ENCODE measurements around the gene GDF7. TPM values are rescaled to one million over a fixed set of nuclear protein-coding genes. Genes with fewer than 3 reads are reported as not detected.

GDF7 gene
- total RNA-seq, 6 experiments from 2014 or later, result 0.95 to 5.0 (median 2.9) TPM

DNA sequence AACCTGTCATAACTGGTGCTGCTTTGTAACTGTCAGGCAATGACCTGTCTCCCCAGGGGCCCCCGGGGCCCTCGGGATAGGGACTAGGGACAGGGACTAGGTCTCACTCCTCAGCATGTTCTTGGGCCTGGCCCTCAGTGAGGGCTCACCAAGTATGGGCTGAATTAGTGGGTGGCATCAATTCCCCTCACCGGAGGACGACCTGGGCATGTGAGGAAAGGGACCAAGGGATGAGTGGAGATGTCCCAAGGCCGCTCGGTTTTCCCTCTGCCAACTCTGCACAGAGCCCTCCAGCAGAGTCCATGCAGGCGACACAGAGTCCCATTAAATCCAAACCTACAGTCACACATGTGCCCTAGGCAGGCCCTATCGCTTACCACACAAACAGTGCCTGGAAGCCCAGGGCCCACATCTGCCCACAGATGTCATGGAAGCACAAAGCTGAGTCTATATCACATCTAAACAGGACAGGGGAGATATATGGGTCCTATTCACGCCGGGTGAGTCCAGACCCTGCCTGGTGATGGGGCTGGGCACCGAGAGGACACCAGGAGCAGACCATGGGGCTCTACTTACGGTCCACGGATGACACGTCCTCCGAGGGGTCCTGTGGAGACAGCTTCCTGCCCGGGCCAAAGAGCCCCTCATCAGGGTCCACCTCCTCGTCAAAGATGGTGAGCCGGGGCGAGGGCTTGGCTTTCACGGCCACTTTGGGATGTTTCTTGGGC, 42.6 kb upstream of the GDF7 start:
- no peak for ATAC-seq
- DNase-seq, result peak; percentile 8 to 41 (median 39)
- H3K9me3 ChIP-seq, result no peaks in the 10 kb centered on the region
- peaks cover 0 to 32% (median 3%) of the 10 kb centered on the region in 4 donors for H3K36me3 ChIP-seq
- intact Hi-C loops (cut with DNase I), result no loop called here
- no peaks in the 10 kb centered on the region for H3K27me3 ChIP-seq
- TF ChIP-seq POLR2A (IDR thresholded peaks at IDR 0.05), result no peak
- TF ChIP-seq, protein P1, sequence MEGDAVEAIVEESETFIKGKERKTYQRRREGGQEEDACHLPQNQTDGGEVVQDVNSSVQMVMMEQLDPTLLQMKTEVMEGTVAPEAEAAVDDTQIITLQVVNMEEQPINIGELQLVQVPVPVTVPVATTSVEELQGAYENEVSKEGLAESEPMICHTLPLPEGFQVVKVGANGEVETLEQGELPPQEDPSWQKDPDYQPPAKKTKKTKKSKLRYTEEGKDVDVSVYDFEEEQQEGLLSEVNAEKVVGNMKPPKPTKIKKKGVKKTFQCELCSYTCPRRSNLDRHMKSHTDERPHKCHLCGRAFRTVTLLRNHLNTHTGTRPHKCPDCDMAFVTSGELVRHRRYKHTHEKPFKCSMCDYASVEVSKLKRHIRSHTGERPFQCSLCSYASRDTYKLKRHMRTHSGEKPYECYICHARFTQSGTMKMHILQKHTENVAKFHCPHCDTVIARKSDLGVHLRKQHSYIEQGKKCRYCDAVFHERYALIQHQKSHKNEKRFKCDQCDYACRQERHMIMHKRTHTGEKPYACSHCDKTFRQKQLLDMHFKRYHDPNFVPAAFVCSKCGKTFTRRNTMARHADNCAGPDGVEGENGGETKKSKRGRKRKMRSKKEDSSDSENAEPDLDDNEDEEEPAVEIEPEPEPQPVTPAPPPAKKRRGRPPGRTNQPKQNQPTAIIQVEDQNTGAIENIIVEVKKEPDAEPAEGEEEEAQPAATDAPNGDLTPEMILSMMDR (IDR thresholded peaks at IDR 0.05), result no peak
- no peak overlapping the region for H3K27ac ChIP-seq
- H3K4me1 ChIP-seq, result peaks cover 0 to 4% (median 0%) of the 10 kb centered on the region in 4 donors
- no peak overlapping the region for H3K4me3 ChIP-seq
- WGBS (ENCODE audit: insufficient coverage, low coverage, low lambda C conversion rate, missing lambda C conversion rate), result 79% methylated on average over 3 of the region's 20 CpGs

DNA sequence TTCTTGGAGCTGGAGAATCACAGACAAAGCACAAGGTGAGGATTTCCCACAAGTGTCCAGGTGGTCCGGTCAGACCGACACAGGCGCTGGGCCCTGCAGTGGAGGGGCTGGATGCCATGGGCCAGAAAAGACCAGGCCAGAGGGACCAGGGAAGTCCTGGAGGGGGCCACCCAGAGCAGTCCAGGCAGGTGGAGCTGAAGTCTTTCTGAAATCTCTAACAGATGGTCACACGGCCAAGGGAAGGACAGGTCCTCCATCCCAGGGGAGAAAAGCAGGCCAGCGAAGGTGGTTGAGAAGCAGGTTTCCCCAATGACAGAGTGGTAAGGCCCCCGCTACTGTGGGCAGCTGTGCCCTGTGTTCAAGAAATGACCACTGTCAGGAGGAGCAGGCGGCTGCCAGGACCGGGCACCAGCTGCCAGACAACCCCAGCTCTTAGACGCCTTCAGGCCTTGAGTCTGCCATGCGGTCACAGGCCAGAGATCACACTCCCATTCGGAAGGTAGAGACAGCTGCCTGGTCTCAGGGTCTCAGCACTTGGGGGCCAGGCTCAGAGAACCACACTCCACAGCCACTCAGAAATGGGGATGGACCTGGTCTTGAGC, 42.0 kb upstream of the GDF7 start:
- Histone ChIP-seq H3K4me3 (no peak overlapping the region), H3K27ac (peak overlapping the region; percentile 0 to 33 (median 28)), H3K36me3 (peaks cover 0 to 32% (median 3%) of the 10 kb centered on the region in 4 donors), H3K9me3 (no peaks in the 10 kb centered on the region), H3K27me3 (no peaks in the 10 kb centered on the region), H3K4me1 (peaks cover 0 to 4% (median 0%) of the 10 kb centered on the region in 4 donors)
- DNase-seq (peak; percentile 11 to 40 (median 38)), ATAC-seq (no peak)
- TF ChIP-seq POLR2A (IDR thresholded peaks at IDR 0.05), result no peak
- TF ChIP-seq, protein P1 (IDR thresholded peaks at IDR 0.05), result no peak
- intact Hi-C loops (cut with DNase I), result no loop called here
- no CpG with 5 or more reads among the region's 11 CpGs for WGBS (ENCODE audit: insufficient coverage, low coverage, low lambda C conversion rate, missing lambda C conversion rate)

DNA sequence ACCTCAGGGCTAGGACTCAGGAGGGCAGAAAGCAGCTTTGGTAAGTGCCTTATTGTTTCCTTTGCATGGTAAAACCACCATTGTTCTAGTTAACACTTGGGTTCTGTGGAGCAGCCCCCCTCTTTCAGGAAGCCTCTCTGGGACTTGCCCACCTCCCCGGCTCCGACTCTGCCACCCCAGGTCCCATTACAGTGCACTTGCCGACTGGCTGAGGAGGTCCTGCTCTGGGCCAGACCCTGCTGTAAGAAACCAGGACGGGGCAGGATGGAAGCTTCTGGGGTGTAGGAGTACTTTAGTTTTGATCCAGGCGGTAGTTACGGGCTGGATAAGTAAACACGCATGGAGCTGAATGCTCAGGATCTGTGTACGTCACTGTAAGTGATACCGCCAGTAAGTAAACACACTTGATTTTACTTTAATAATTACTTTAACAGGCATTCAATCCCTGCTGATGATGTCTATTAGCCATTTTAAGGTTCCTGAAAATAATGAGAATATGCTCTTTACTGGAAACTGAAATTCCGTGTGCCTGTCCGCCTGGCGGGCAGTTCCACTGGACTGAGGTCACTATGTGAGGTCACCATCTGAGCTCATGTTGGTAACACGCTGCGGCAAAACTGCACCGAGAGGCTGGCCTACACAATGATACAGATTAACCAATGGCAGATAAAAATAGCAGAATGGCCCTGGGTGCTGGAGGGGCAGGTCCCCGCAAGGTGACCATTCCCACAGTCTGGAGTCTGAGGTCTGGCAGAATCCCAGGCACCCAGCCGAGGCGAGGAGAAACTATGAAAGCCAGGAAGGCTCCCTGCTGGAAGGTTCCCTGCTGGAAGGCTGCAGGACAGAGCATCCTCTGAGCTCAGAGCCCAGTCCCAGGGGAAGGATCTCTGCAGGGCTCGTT, 41.2 kb upstream of the GDF7 start:
- no peak for TF ChIP-seq POLR2A (IDR thresholded peaks at IDR 0.05)
- TF ChIP-seq, protein P1 (IDR thresholded peaks at IDR 0.05), result peak in 3 of 4 donors; percentile 4 to 31 (median 13)
- Histone ChIP-seq H3K36me3 (peaks cover 0 to 32% (median 2%) of the 10 kb centered on the region in 4 donors), H3K27ac (peak overlapping the region; percentile 0 to 33 (median 28)), H3K4me3 (no peak overlapping the region), H3K27me3 (no peaks in the 10 kb centered on the region), H3K4me1 (peaks cover 0 to 4% (median 0%) of the 10 kb centered on the region in 4 donors), H3K9me3 (no peaks in the 10 kb centered on the region)
- peak; percentile 8 to 70 (median 50) for ATAC-seq
- DNase-seq, result peak; percentile 25 to 49 (median 46)
- WGBS (ENCODE audit: insufficient coverage, low coverage, low lambda C conversion rate, missing lambda C conversion rate), result 61% methylated on average over 14 of the region's 19 CpGs
- intact Hi-C loops (cut with DNase I), result no loop called here

DNA sequence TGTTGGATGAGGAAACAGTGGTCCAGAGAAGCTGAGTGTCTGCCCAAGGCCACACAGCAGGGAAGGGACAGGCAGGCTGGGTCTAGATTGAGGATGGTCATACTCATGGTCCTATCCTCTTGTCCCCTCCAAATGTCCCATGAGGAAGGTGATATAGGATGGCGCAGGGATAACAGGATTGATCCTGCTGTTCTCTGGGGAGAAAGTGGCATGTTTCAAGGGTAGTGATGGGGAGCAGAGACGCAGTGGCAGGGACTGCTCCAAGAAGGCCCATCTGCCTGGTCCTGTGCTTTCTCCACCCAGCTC, 40.6 kb upstream of the GDF7 start:
- no peak for ATAC-seq
- Histone ChIP-seq H3K36me3 (peaks cover 0 to 26% (median 2%) of the 10 kb centered on the region in 4 donors), H3K4me3 (no peak overlapping the region), H3K27me3 (no peaks in the 10 kb centered on the region), H3K9me3 (no peaks in the 10 kb centered on the region), H3K4me1 (peaks cover 0 to 4% (median 0%) of the 10 kb centered on the region in 4 donors), H3K27ac (peak overlapping the region in 1 of 3 donors; percentile 33)
- TF ChIP-seq, protein P1 (IDR thresholded peaks at IDR 0.05), result no peak
- TF ChIP-seq POLR2A (IDR thresholded peaks at IDR 0.05), result no peak
- intact Hi-C loops (cut with DNase I), result no loop called here
- DNase-seq, result peak in 1 of 3 donors; percentile 25
- no CpG with 5 or more reads among the region's 2 CpGs for WGBS (ENCODE audit: insufficient coverage, low coverage, low lambda C conversion rate, missing lambda C conversion rate)

Measured in right lobe of liver (tissue), 6 donors.